Measurements from ENCODE around the gene ARPC2.
A peak's percentile ranks its signal among the peaks of the same experiment; 100 is the strongest.
"Not testable (repeated sequence)": the region's sequence is repeated elsewhere in the genome, so short reads cannot be mapped to it uniquely, and the experiment has no call there.

The ARPC2 gene

DNA sequence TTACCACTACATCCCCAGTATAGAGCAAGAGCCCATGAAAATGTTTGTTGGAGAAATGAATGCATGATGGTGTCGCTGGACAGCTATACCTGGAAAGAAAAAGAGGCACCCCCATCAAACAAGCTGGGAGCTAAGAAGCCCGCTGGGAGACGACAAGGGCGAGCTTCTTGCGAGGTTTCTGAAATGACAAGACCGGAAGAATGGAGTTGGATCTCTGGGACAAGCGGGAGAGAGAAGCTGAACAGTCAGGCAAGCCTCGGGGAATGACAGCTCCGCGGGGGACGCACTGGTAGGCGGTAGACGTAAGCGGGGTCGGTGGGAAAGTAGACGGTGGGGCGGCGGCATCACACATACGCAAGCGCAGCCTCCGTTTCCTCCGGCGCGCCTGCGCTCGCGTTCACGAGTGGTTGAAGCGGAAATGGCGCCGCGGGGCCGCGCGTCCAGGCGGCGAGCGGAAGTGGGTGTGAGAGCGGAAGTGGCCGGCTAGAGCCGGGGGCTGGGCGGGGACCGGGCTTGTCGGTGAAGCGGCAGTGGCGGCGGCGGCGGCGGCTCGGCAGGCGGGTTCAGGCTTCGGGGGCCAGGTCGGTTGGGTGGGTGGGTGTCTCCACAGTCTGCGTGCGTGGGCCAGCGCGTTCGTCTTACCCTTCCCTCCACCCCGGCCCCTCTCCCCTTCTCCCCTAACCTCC lies at the start of gene ARPC2:
Gene ARPC2, plus strand, starts transcription at position 516 of the 686 bp plus-strand sequence. CDS start 282 bp downstream, outside the sequence.
- DNase-seq (ENCODE audit: low read depth in 1 of 2, low spot score in 1 of 2) = peak; percentile 92 to 93

GRCh38 chr2:218168016-218168415 lies 49.0 kb upstream of the ARPC2 start:
- DNase-seq (ENCODE audit: low read depth in 1 of 2, low spot score in 1 of 2) = no peak

DNA sequence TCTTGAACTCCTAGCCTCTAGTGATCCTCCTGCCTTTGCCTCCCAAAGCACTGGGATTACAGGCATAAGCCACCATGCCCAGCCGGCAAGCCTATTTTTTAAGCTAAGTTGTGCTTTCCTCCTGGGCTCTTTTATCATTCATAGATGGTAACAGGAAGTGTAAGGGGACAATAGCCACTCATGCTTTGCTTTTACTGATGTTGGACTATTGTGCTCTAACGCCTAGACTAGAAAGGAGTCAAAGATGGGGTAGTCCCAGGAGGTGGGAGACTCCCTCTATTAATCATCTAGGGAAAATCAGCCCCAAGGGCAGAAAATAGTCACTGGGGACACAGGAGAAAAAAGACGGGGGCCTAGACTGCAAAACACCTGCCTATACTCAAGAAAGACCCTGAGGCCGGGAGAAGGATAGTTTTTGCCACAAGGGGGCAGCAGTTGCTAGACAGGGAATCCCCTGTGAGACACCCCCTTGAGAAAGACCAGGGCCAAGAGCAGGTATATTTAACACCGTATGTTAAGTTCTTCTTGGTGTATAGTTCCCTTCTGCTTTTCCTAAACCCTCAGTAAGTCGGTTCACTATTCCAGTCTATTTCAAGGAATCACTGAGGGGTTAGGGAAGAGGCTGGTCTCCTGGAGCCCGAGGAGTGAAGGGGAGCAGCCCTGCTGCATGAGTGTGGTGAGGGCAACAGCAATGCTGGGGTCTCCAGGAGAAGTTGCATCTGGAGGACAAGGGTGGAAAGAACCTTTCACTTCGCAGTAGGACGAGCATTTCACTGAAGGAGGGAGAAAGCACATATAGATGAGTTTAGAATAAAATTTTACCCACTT lies 48.1 kb upstream of the ARPC2 start:
- peak; percentile 37 to 44 for DNase-seq (ENCODE audit: low read depth in 1 of 2, low spot score in 1 of 2)

- no peak for DNase-seq (ENCODE audit: low read depth in 1 of 2, low spot score in 1 of 2)
Observed at GRCh38 chr2:218169757-218170546, 47.0 kb upstream of the ARPC2 start.

GRCh38 chr2:218171744-218172143 lies 45.2 kb upstream of the ARPC2 start:
- not testable (repeated sequence) for DNase-seq (ENCODE audit: low read depth in 1 of 2, low spot score in 1 of 2)

DNA sequence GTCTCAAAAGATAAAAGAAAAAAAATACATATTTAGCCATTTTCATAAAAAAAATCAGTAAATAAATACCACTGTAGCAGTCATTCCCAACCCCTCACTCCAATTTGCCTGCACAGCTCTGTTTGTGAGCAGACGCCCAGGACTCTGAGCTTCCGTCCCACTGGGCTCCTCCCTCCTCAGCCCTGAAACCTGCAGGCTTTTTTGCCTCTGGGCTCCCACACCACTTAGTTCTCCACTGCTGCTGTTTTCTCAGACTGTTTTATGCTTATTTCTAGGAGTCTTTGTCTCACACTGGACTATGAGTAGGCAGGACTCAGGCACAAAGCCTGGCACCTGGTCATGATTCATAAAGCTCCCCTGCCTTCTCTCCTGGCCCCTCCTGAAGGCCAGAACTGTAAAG lies 44.1 kb upstream of the ARPC2 start:
- DNase-seq (ENCODE audit: low read depth in 1 of 2, low spot score in 1 of 2) = no peak

DNA sequence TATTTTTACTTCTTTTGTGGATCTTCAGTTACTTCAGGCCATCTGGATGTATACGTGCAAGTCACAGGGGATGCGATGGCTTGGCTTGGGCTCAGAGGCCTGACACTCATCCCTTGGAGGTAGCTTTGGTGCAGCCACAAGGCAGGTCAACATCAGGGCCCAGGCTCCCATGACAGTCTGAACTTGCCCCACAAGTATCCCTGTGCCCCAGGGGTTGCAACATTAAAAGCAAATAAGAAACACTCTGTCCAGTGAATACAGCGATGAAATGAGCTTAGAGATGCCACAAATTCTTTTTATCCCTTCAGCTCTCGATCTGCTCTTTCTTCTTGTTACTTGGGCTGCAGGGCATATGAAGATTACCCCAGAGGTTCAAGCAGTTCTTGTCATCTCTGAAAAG lies 37.2 kb upstream of the ARPC2 start:
- DNase-seq (ENCODE audit: low read depth in 1 of 2, low spot score in 1 of 2) = no peak

GRCh38 chr2:218180467-218181114 lies 36.4 kb upstream of the ARPC2 start:
- DNase-seq (ENCODE audit: low read depth in 1 of 2, low spot score in 1 of 2) = no peak

GRCh38 chr2:218184331-218184730 lies 32.7 kb upstream of the ARPC2 start:
- no peak for DNase-seq (ENCODE audit: low read depth in 1 of 2, low spot score in 1 of 2)

GRCh38 chr2:218186355-218186766 lies 30.6 kb upstream of the ARPC2 start:
- peak; percentile 40 to 44 for DNase-seq (ENCODE audit: low read depth in 1 of 2, low spot score in 1 of 2)

GRCh38 chr2:218186876-218187275 lies 30.1 kb upstream of the ARPC2 start:
- no peak for DNase-seq (ENCODE audit: low read depth in 1 of 2, low spot score in 1 of 2)

GRCh38 chr2:218187296-218188015 lies 29.5 kb upstream of the ARPC2 start:
- DNase-seq (ENCODE audit: low read depth in 1 of 2, low spot score in 1 of 2) = no peak

GRCh38 chr2:218188528-218188927 lies 28.5 kb upstream of the ARPC2 start:
- DNase-seq (ENCODE audit: low read depth in 1 of 2, low spot score in 1 of 2) = no peak

- no peak for DNase-seq (ENCODE audit: low read depth in 1 of 2, low spot score in 1 of 2)
Observed at GRCh38 chr2:218192902-218193430, 24.0 kb upstream of the ARPC2 start.

GRCh38 chr2:218193701-218194100 lies 23.3 kb upstream of the ARPC2 start:
- DNase-seq (ENCODE audit: low read depth in 1 of 2, low spot score in 1 of 2) = no peak

DNA sequence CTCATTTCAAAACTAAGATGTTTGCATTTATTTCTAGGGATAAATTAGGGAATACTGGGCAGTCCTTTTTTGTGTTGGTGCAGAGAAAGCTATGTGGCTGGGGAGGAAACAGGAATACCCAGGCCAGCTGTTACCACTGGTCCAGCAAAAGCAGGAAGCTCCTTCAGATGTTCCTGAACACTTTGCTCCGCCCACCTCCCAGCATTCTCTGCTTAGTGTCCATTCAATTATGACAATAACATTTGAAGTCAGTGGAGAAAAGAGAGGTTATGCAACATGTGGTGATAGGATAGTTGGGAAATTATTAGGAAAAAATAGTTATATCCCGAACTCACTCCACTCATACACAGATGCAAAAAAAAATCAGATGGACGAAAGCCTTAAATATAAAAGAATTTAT lies 22.1 kb upstream of the ARPC2 start:
- no peak for DNase-seq (ENCODE audit: low read depth in 1 of 2, low spot score in 1 of 2)

GRCh38 chr2:218196974-218197373 lies 20.0 kb upstream of the ARPC2 start:
- no peak for DNase-seq (ENCODE audit: low read depth in 1 of 2, low spot score in 1 of 2)

DNA sequence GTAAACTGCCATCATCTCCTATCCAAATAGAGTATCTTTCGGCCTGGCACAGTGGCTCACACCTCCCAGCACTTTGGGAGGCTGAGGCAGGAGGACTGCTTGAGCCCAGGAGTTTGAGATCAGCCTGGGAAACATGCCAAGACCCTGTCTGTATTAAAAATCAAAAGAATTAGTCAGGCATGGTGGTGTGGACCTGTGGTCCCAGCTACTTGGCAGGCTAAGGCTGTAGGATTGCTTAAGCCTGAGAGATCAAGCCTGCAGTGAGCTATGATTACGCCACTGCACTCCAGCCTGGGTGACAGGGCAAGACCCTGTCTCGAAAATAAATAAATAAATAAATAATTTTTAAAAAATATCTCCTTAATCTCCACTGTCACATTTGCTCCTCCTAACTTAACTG lies 14.7 kb upstream of the ARPC2 start:
- DNase-seq (ENCODE audit: low read depth in 1 of 2, low spot score in 1 of 2) = no peak

DNA sequence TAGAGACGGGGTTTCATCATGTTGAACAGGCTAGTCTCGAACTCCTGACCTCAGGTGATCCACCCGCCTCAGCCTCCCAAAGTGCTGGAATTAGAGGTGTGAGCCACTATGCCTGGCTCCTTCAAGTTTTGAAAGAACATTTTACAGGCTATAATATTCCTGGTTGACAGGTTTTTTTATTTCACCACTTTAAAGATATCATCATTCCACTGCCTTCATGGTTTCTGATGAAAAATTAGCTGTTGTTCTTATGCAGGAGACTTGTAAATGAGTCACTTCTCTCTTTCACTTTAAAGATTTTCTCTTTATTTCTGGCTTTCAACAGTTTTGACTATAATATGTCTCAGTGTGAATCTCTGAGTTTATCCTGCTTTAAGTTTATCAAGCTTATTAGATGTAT lies 7.9 kb upstream of the ARPC2 start:
- DNase-seq (ENCODE audit: low read depth in 1 of 2, low spot score in 1 of 2) = no peak

DNA sequence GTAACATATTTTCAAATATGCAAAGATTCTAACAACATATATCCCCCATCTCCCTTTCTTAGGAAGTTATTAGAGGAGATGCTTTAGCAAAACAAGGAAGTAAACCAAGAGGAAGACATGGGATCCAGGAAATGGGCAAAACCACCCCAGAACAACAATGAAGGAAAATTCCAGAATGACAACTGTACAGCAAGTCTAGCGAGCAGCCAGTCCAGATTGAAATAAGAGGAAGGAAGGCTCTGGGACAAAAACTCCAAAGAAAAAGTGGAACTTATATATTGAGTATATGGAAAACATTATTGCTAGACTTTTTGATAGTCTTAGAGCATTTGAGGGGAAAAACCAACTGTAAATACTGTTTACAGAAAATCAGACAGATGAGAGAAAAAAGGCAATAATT lies 2.9 kb upstream of the ARPC2 start:
- no peak for DNase-seq (ENCODE audit: low read depth in 1 of 2, low spot score in 1 of 2)

All from activated T-helper 1 cell treated with anti-CD3 and anti-CD28 coated beads, Interleukin-2, amount 50 U/mL, for 16 hours (primary cell).